Ureter (tissue), 1 donor: ENCODE results near the gene LRIT1. TPM values are rescaled to one million over a fixed set of nuclear protein-coding genes. Genes with fewer than 3 reads are reported as not detected.

Experiments
- DNase-seq: peaks from one replicate; pipeline ENCODE4 v3.0.0-alpha.2; 2020; ENCODE audit warnings: low spot score
- total RNA-seq: library from RNA; stranded (reverse); gene quantifications from one replicate; pipeline ENCODE4 v1.2.4, GENCODE V29; 2023
- donor health status: DM: yes; HTN: yes; CAD: no.

Gene LRIT1
- total RNA-seq, 1 donor from 2014 or later, result not detected

GRCh38 chr10:84193846-84194423 lies 47.4 kb downstream of the LRIT1 start:
- DNase-seq, result no peak

DNA sequence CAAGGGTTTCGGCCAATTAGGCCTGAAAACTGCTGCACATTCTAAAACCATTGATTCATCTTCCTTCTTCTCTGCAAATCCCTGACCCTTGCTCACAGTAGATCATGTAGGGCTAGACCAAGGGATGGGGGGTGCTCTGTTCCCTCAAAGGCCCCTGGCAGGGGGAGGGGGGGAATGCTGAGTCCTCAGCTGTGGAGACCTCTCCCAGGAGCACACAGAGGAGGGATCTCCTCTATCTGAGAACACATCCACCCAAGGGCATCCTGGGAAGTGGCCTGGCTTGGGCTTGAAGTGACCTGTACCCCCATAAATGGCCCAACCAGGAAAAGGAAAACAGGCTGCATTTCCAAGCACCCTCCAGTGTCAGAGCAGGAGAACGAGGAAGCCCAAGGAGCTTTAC lies 48.0 kb downstream of the LRIT1 start:
- no peak for DNase-seq

- no peak for DNase-seq
Observed at GRCh38 chr10:84191106-84191505, 50.2 kb downstream of the LRIT1 start.

- DNase-seq, result no peak
Observed at GRCh38 chr10:84190621-84191020, 50.7 kb downstream of the LRIT1 start.

DNA sequence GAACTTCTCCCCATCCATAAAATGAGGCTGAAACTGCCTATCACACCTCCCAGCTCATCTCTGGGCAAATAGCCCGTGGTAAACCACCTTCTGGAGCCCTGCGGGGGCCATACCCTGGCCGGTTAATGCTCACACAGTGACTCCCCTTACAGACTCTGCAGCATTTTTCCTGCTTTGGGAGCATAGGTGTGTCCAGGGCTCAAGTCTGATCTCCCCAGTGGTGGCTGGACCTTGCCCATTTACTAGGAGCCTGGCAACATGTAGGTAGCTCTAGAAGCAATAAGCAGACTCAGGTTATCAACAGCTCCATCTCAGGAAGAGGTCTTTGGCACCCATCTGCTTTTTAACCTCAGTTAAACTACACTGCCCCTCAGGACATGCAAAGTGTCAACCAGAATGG lies 52.5 kb downstream of the LRIT1 start:
- no peak for DNase-seq

- no peak for DNase-seq
Observed at GRCh38 chr10:84185526-84186175, 55.7 kb downstream of the LRIT1 start.

GRCh38 chr10:84184517-84184916 lies 56.8 kb downstream of the LRIT1 start:
- no peak for DNase-seq

DNA sequence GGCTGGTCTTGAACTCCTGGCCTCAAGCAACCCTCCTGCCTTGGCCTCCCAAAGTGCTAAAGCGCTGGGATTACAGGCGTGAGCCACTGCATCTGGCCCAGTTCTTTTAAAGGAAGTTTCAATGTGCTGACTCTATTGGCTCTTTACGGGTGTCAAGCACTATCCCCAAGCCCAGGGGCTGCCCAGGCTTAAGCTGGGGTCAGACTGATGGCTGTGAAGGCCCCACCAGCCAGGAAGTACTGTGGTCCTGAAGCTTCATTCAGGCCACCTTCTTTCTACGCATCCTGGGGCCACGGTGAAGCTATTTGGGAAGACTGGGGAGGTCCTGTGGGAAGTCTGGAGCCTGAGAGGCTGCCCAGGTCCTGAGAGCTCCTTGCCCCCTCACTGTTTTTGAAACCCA lies 59.7 kb downstream of the LRIT1 start:
- no peak for DNase-seq

Other genes starting within 250 kb of the LRIT1 start
- 108 TPM for gene GHITM, start 102.0 kb downstream of the LRIT1 start, total RNA-seq
- gene GPR15LG, start 67.7 kb downstream of the LRIT1 start, total RNA-seq, result 29.2 TPM
- gene CDHR1, start 47.0 kb downstream of the LRIT1 start, total RNA-seq, result 1.5 TPM
- not detected for gene LRIT2, start 16.0 kb downstream of the LRIT1 start, total RNA-seq
- not detected for gene RGR, start 3.5 kb upstream of the LRIT1 start, total RNA-seq
- 75.4 TPM for gene CCSER2, start 87.0 kb upstream of the LRIT1 start, total RNA-seq